ENCODE results near the gene OPN1SW. TPM values are rescaled to one million over a fixed set of nuclear protein-coding genes. Genes with fewer than 3 reads are reported as not detected.

Gene OPN1SW, protein sequence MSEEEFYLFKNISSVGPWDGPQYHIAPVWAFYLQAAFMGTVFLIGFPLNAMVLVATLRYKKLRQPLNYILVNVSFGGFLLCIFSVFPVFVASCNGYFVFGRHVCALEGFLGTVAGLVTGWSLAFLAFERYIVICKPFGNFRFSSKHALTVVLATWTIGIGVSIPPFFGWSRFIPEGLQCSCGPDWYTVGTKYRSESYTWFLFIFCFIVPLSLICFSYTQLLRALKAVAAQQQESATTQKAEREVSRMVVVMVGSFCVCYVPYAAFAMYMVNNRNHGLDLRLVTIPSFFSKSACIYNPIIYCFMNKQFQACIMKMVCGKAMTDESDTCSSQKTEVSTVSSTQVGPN
- not detected in 2 replicates for total RNA-seq

DNA sequence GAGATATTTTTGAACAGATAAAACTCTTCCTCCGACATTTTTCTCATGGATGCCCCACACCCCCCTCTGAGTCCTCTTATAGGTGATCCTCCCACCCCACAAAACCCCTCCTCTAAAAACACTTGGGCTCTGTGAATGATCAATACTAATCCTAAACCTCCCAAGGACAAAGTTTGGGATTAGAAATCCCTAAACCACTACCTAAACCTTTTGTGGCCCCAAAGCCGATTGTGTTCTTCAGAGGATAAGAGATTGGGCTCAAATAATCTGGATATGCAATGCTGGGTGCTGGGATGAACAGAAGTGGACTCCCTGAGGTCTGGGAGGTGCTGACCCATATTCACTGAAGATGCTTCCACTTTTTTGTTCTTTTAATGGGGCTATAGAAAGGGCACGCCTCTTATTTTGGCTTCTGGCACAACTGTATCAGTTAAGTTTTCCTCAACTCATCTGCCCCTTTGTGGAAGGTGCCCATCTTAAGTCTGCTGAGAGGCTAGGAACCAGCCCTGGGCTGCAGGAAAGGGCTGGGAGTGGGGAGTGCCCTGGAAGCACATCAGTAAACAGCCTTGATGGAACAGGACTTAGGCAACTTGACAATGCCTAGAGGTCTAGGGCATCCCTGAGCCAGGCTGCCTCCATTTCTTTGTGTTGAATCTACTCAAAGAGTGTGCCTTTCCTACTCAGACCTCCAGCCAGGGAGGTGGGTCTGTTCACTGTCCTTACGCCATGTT, at the start of gene OPN1SW:
Gene OPN1SW (minus strand): TSS at position 51 of the 731 bp plus-strand sequence. CDS start 13 bp downstream, at position 38.

DNA sequence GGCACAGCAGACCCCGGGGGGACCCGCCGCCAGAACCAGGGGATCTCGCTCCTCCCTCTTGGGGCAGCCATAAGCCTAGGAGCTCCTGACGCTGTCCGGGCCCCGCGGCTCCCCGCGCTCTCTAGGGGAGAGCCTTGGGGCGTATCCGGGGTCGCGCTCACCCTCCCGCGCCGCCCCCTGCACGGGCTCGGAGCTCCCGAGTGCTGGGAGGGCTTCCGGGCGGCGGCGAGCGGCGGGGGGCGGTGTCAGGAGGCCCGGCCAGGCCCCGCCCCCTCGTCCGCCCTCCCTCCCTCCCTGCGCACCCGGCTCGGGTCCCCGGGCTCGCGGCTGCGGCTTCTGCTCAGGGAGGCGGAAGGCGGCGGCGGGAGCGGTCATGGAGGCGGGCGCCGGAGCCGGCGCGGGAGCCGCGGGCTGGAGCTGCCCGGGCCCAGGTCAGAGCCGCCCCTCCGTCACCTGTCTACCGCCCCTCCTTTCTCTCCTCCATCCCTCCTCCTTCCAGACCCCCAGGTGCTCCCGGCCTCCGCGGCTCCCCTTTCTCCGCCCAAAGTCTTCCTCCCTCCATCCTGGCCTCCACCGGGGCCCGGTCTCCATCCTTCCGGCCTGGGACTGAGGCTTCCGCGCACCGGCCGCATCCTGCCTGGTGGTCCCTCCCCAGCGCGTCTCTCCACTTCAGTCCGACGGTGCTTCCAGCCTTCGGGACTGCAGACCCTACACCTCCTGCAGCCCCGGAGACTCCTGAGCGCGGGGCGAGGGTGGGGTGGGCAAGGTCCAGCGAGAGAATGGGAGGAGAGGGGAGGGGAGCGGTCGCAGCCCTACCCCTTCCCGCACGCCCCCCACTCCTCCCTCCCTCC, 15.8 kb upstream of the OPN1SW start, which contains the start of gene CCDC136:
Gene CCDC136 (plus strand): TSS at position 848 of the 851 bp plus-strand sequence. CDS start 444 bp downstream, outside the sequence.

DNA sequence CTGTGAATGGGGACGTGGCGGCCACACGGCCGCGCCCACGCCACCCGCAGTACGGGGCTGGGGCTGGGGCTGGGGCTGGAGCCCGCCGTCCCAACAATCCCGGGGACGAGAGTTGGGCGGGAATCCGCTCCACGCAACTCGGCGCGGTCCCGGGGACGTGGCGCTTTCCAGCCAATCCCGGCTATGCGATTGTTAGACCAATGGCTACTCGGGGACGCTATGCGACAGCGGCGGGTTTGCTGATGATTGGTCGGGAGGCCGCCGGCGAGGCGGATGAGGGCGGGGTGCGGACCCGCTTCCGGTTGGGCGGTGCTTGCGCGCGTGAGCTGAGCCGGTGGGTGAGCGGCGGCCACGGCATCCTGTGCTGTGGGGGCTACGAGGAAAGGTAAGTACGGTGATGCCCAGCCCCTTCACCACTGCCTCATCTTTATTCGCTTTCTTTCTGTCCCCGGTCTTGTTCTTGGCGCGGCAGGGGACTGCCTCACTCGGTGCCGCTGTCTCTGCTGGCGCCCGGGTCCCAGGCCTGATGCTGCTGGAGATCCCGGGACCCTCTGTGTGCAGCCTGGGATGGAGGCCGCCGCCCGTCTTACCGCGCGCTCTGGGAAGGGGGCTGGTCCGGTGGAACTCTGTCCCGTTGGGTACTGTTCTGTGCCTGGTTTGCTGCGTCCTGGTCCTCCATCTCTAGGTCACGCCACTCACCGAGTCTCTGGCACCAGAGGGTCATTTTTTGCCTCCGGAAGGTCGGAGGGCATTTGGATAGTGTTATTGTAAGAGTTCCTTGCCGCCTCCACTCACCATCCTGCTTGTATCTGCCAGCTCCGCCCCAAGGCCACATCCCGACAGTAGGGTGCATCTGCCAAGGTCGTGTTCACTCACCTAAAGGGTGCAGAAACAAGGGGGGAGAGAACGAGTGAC, 36.3 kb downstream of the OPN1SW start, which contains the start of gene CALU:
Gene CALU (plus strand): TSS at position 312 of the 915 bp plus-strand sequence. CDS start 9,225 bp downstream, outside the sequence.

Other genes with a start within 250 kb of the OPN1SW start
- under 0.01 and 0.07 TPM in 2 replicates for gene GARIN1A, start 103.5 kb downstream of the OPN1SW start, total RNA-seq
- 250 TPM in 2 replicates for gene CALU, start 36.4 kb downstream of the OPN1SW start, total RNA-seq
- 0.07 and 0.79 TPM in 2 replicates for gene CCDC136, start 16.2 kb upstream of the OPN1SW start, total RNA-seq
- 180 and 210 TPM in 2 replicates for gene FLNC, start 54.6 kb upstream of the OPN1SW start, total RNA-seq
- 128 and 142 TPM in 2 replicates for gene ATP6V1F, start 87.1 kb upstream of the OPN1SW start, total RNA-seq
- not detected in 2 replicates for gene KCP, start 134.9 kb upstream of the OPN1SW start, total RNA-seq
- gene IRF5, start 162.1 kb upstream of the OPN1SW start, total RNA-seq, result 0.20 and 2.9 TPM in 2 replicates

Measured in mammary microvascular endothelial cell (primary cell).